Activated T-helper 17 cell treated with anti-CD3 and anti-CD28 coated beads, Interleukin-2, amount 50 U/mL, for 72 hours (primary cell): ENCODE data around the gene RIOK1. TPM values are rescaled to one million over a fixed set of nuclear protein-coding genes. Genes with fewer than 3 reads are reported as not detected.
"Not testable (repeated sequence)": the region's sequence is repeated elsewhere in the genome, so short reads cannot be mapped to it uniquely, and the experiment has no call there.

ENCODE experiments used
- ATAC-seq: fragments of 150-1000 bp; cut with Tn5 transposase; replicated peaks from 2 replicates; pipeline ENCODE4 v1.10.0; 2021; ENCODE audit warnings: mild to moderate bottlenecking, moderate library complexity
- H3K27ac Mint-ChIP-seq: one replicate; pipeline ENCODE4 v1.8.0; 2022; ENCODE audit warnings: mixed read lengths
- H3K27me3 Mint-ChIP-seq: one replicate; pipeline ENCODE4 v1.8.0; 2022; ENCODE audit warnings: mixed read lengths
- H3K36me3 Mint-ChIP-seq: one replicate; pipeline ENCODE4 v1.8.0; 2022; ENCODE audit warnings: low read depth, mild to moderate bottlenecking, mixed read lengths
- H3K4me1 Mint-ChIP-seq: one replicate; pipeline ENCODE4 v1.8.0; 2022; ENCODE audit warnings: mixed read lengths
- H3K4me3 Mint-ChIP-seq: one replicate; pipeline ENCODE4 v1.8.0; 2022; ENCODE audit warnings: mild to moderate bottlenecking, mixed read lengths
- H3K9me3 Mint-ChIP-seq: one replicate; pipeline ENCODE4 v1.8.0; 2022; ENCODE audit warnings: mixed read lengths
- total RNA-seq, 2 donors: library from RNA; stranded (reverse); gene quantifications; one replicate each; pipeline ENCODE4 v1.2.3, GENCODE V29; 2022

The RIOK1 gene
- total RNA-seq, 2 donors from 2014 or later, result 23.4 to 48.9 TPM

- no peak overlapping the region for H3K27ac Mint-ChIP-seq
- no peak for ATAC-seq
- H3K9me3 Mint-ChIP-seq, result peaks cover 4% of the 10 kb centered on the region
- H3K36me3 Mint-ChIP-seq, result no peaks in the 10 kb centered on the region
- H3K4me3 Mint-ChIP-seq, result no peak overlapping the region
- H3K27me3 Mint-ChIP-seq, result peaks cover 15% of the 10 kb centered on the region
- no peaks in the 10 kb centered on the region for H3K4me1 Mint-ChIP-seq
Observed at GRCh38 chr6:7441048-7441775, 51.6 kb downstream of the RIOK1 start.

GRCh38 chr6:7442467-7442866 lies 52.9 kb downstream of the RIOK1 start:
- H3K36me3 Mint-ChIP-seq, result no peaks in the 10 kb centered on the region
- no peaks in the 10 kb centered on the region for H3K4me1 Mint-ChIP-seq
- H3K9me3 Mint-ChIP-seq, result peaks cover 4% of the 10 kb centered on the region
- H3K27me3 Mint-ChIP-seq, result peaks cover 18% of the 10 kb centered on the region
- no peak for ATAC-seq
- no peak overlapping the region for H3K4me3 Mint-ChIP-seq
- H3K27ac Mint-ChIP-seq, result no peak overlapping the region

GRCh38 chr6:7445101-7445500 lies 55.5 kb downstream of the RIOK1 start:
- H3K36me3 Mint-ChIP-seq, result no peaks in the 10 kb centered on the region
- peaks cover 4% of the 10 kb centered on the region for H3K9me3 Mint-ChIP-seq
- no peak overlapping the region for H3K27ac Mint-ChIP-seq
- H3K4me1 Mint-ChIP-seq, result no peaks in the 10 kb centered on the region
- H3K4me3 Mint-ChIP-seq, result no peak overlapping the region
- no peak for ATAC-seq
- peaks cover 23% of the 10 kb centered on the region for H3K27me3 Mint-ChIP-seq

GRCh38 chr6:7445885-7446461 lies 56.4 kb downstream of the RIOK1 start:
- peaks cover 4% of the 10 kb centered on the region for H3K9me3 Mint-ChIP-seq
- H3K27me3 Mint-ChIP-seq, result peaks cover 23% of the 10 kb centered on the region
- H3K27ac Mint-ChIP-seq, result no peak overlapping the region
- H3K36me3 Mint-ChIP-seq, result no peaks in the 10 kb centered on the region
- no peaks in the 10 kb centered on the region for H3K4me1 Mint-ChIP-seq
- no peak for ATAC-seq
- H3K4me3 Mint-ChIP-seq, result no peak overlapping the region

GRCh38 chr6:7446619-7447325 lies 57.2 kb downstream of the RIOK1 start:
- no peaks in the 10 kb centered on the region for H3K4me1 Mint-ChIP-seq
- H3K9me3 Mint-ChIP-seq, result peaks cover 4% of the 10 kb centered on the region
- no peak overlapping the region for H3K4me3 Mint-ChIP-seq
- no peak for ATAC-seq
- H3K27me3 Mint-ChIP-seq, result peaks cover 23% of the 10 kb centered on the region
- H3K27ac Mint-ChIP-seq, result no peak overlapping the region
- no peaks in the 10 kb centered on the region for H3K36me3 Mint-ChIP-seq

- Mint-ChIP-seq H3K4me3 (no peak overlapping the region), H3K36me3 (no peaks in the 10 kb centered on the region), H3K4me1 (no peaks in the 10 kb centered on the region), H3K27me3 (peaks cover 23% of the 10 kb centered on the region), H3K9me3 (no peaks in the 10 kb centered on the region), H3K27ac (no peak overlapping the region)
- no peak for ATAC-seq
Observed at GRCh38 chr6:7448232-7448631, 58.6 kb downstream of the RIOK1 start.

GRCh38 chr6:7449018-7449417 lies 59.4 kb downstream of the RIOK1 start:
- H3K4me3 Mint-ChIP-seq, result no peak overlapping the region
- H3K9me3 Mint-ChIP-seq, result no peaks in the 10 kb centered on the region
- no peaks in the 10 kb centered on the region for H3K36me3 Mint-ChIP-seq
- H3K27me3 Mint-ChIP-seq, result peaks cover 23% of the 10 kb centered on the region
- no peak for ATAC-seq
- H3K27ac Mint-ChIP-seq, result no peak overlapping the region
- no peaks in the 10 kb centered on the region for H3K4me1 Mint-ChIP-seq

- H3K36me3 Mint-ChIP-seq, result no peaks in the 10 kb centered on the region
- H3K9me3 Mint-ChIP-seq, result no peaks in the 10 kb centered on the region
- H3K4me1 Mint-ChIP-seq, result no peaks in the 10 kb centered on the region
- peaks cover 21% of the 10 kb centered on the region for H3K27me3 Mint-ChIP-seq
- H3K27ac Mint-ChIP-seq, result no peak overlapping the region
- ATAC-seq, result no peak
- H3K4me3 Mint-ChIP-seq, result no peak overlapping the region
Observed at GRCh38 chr6:7451326-7451725, 61.7 kb downstream of the RIOK1 start.

- no peak for ATAC-seq
Observed at GRCh38 chr6:7452898-7453297, 63.3 kb downstream of the RIOK1 start.

GRCh38 chr6:7454696-7455358 lies 65.2 kb downstream of the RIOK1 start:
- Mint-ChIP-seq H3K27me3 (peaks cover 17% of the 10 kb centered on the region), H3K27ac (no peak overlapping the region), H3K4me1 (no peaks in the 10 kb centered on the region), H3K9me3 (no peaks in the 10 kb centered on the region), H3K36me3 (no peaks in the 10 kb centered on the region), H3K4me3 (no peak overlapping the region)
- ATAC-seq, result no peak

More at GRCh38 chr6:7452898-7453297, 63.3 kb downstream of the RIOK1 start:
- H3K9me3 Mint-ChIP-seq, result no peaks in the 10 kb centered on the region
- H3K4me1 Mint-ChIP-seq, result no peaks in the 10 kb centered on the region
- peaks cover 18% of the 10 kb centered on the region for H3K27me3 Mint-ChIP-seq
- H3K36me3 Mint-ChIP-seq, result no peaks in the 10 kb centered on the region
- H3K4me3 Mint-ChIP-seq, result no peak overlapping the region
- no peak overlapping the region for H3K27ac Mint-ChIP-seq

GRCh38 chr6:7456302-7456701 lies 66.7 kb downstream of the RIOK1 start:
- H3K4me1 Mint-ChIP-seq, H3K27ac Mint-ChIP-seq, H3K4me3 Mint-ChIP-seq, ATAC-seq, H3K9me3 Mint-ChIP-seq, H3K36me3 Mint-ChIP-seq: not testable (repeated sequence)
- peaks cover 22% of the 10 kb centered on the region for H3K27me3 Mint-ChIP-seq

- no peaks in the 10 kb centered on the region for H3K36me3 Mint-ChIP-seq
- peaks cover 12% of the 10 kb centered on the region for H3K27me3 Mint-ChIP-seq
- no peak for ATAC-seq
- H3K27ac Mint-ChIP-seq, result no peak overlapping the region
- no peaks in the 10 kb centered on the region for H3K4me1 Mint-ChIP-seq
- no peaks in the 10 kb centered on the region for H3K9me3 Mint-ChIP-seq
- H3K4me3 Mint-ChIP-seq, result no peak overlapping the region
Observed at GRCh38 chr6:7461416-7461815, 71.8 kb downstream of the RIOK1 start.

- no peaks in the 10 kb centered on the region for H3K9me3 Mint-ChIP-seq
- H3K4me1 Mint-ChIP-seq, result peaks cover 5% of the 10 kb centered on the region
- no peak for ATAC-seq
- H3K4me3 Mint-ChIP-seq, result no peak overlapping the region
- peaks cover 19% of the 10 kb centered on the region for H3K27me3 Mint-ChIP-seq
- no peak overlapping the region for H3K27ac Mint-ChIP-seq
- H3K36me3 Mint-ChIP-seq, result no peaks in the 10 kb centered on the region
Observed at GRCh38 chr6:7463785-7464184, 74.2 kb downstream of the RIOK1 start.

- Mint-ChIP-seq H3K4me3 (no peak overlapping the region), H3K36me3 (no peaks in the 10 kb centered on the region), H3K4me1 (peaks cover 5% of the 10 kb centered on the region), H3K27me3 (peaks cover 16% of the 10 kb centered on the region), H3K9me3 (no peaks in the 10 kb centered on the region), H3K27ac (no peak overlapping the region)
- ATAC-seq, result no peak
Observed at GRCh38 chr6:7467007-7467897, 77.6 kb downstream of the RIOK1 start.
